Caki2 (cell line): ENCODE measurements around the gene KREMEN1. TPM values are rescaled to one million over a fixed set of nuclear protein-coding genes. Genes with fewer than 3 reads are reported as not detected.

ENCODE experiments used
- DNase-seq: peaks from one replicate; pipeline ENCODE4 v3.0.0-alpha.2; 2015; ENCODE audit warnings: low read depth
- in situ Hi-C: cut with HindIII; loops from 2 replicates; pipeline ENCODE4 v1.10.0; 2016; ENCODE audit warnings: low sequenced_read_pairs, low pct_unique_long_range_greater_than_20kb, mixed read lengths
- total RNA-seq: library from RNA; depleted of rRNA; stranded (reverse); fragments of >200 nt; shearing (Covaris generic); gene quantifications from 2 replicates; pipeline ENCODE4 v1.2.3, GENCODE V29; 2014; ENCODE audit warnings: low replicate concordance

The KREMEN1 gene
- total RNA-seq, 1 experiment from 2014 or later = 8.4 TPM

DNA sequence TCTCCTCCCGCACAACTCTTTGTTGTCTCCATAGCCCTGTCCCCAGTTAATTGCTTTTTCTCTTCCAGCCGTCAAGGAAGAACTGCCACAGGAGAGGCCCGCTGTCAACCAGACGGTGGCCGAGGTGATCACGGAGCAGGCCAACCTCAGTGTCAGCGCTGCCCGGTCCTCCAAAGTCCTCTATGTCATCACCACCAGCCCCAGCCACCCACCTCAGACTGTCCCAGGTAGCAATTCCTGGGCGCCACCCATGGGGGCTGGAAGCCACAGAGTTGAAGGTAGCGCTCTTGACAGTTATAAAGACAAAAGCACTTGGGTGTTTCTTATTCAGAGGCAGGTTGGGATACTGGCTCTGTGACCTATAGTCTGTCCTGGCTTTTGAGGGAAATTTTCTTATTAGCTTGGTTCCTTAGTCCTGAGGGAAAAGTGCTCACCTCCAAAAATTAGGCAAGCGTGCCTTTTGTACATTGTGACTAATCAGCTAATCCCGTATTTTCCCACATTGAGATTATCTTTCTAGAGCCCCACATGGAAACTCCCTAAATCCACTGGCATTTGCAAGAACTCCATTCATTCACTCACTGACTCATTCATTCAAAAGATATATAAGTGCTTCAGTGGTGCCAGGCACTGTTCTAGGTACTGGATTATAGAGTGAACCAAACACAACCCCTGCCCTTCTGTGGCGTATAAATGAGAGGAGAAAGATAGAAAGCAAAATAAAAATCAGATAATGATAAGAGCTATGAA is 65.9 kb downstream of the KREMEN1 start:
- DNase-seq = no peak
- in situ Hi-C loops = no loop called here

DNA sequence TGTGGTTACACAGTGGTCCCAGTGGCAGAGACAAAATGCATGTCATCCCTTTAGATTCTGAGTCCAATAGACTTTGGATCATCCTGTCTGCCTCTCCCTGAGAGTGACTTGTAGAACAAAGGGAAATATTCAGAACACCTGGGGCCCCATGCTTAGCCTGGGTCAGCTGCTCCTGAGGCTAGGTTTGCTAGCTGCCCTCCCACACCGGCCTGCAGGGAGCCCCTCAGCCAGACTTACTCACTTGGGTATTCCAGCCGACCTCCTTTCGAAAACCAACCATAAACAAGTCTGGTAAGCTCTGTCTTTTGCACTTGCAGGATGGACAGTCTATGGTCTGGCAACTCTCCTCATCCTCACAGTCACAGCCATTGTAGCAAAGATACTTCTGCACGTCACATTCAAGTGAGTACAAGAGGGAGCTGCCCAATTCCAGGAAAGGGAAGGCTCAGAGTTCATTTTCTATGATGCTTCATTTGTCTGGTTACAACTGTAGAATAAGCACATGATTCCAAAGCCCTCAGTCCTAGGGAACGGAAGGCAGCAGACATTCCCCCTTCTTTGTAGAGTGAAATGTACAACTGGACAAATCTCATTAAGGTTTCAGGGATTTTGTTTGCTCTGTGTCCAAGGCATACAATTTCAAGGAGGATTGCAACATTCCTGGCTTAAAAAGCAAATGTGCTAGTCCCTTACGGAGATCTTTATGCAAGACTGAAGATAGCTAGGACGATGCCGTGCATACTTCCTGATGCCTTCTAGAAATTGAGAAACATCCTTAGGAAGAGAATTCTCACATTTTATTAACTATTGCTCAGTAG is 67.3 kb downstream of the KREMEN1 start:
- no peak for DNase-seq
- in situ Hi-C loops = no loop called here

DNA sequence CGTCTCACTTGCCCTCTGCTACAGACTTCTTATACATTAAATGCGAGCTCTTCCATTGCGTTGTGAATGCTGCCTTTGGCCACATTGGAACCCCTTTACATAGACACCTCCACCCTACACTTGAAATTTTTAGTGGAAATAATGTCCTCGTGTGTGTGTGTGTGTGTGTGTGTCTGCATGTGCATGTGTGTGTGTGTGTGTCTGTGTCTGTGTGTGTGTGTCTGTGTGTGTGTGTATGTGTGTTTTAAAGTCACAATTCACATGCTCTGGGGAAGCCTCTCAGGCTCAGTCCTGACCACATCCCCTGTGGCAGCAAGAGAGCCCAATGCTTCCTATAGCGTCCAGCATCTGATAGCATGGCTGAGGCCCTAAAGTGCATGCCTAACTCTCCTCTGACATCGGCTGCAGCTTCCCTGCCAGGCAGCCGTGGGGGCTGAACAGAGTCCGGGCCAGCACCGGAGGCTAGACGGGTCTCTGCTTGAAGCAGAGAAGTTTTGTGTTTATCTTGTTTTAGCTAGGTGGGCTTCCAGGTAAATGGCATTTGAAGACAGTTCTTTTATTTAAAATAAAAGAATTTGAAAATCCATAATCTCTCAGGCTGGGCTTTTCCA is 68.3 kb downstream of the KREMEN1 start:
- in situ Hi-C loops = no loop called here

GRCh38 chr22:29142116-29142515 is 69.3 kb downstream of the KREMEN1 start:
- in situ Hi-C loops = no loop called here
- DNase-seq = no peak

More for the DNA sequence above, 68.3 kb downstream of the KREMEN1 start:
- no peak for DNase-seq

GRCh38 chr22:29143941-29144785 is 71.3 kb downstream of the KREMEN1 start:
- in situ Hi-C loops = no loop called here
- no peak for DNase-seq

- in situ Hi-C loops = no loop called here
- no peak for DNase-seq
These were observed 71.9 kb downstream of the KREMEN1 start for GRCh38 chr22:29144786-29145160.

GRCh38 chr22:29145321-29146072 is 72.7 kb downstream of the KREMEN1 start:
- DNase-seq = no peak
- in situ Hi-C loops = no loop called here

- DNase-seq = no peak
- in situ Hi-C loops = no loop called here
These were observed 73.3 kb downstream of the KREMEN1 start for GRCh38 chr22:29146091-29146560.

DNA sequence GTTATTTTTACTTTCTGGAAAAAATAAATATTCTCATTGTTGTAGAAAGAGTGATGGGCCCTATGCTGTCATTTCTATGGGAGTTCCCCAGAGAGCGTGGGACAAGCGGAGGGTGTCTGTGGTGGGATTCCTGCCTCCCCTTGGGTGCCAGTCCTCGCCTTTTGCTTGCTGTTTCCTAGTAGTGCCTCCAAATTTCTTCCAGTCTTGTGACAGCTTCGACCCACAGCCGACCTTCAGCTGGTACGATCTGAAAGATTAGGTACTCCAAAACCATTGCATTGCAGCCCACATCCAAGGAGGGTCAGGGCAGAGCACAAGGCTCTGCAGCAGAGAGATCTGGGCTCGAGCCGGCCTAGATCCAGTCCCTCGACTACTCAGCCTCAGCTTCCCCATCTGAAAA is 73.9 kb downstream of the KREMEN1 start:
- in situ Hi-C loops = no loop called here
- DNase-seq = no peak

- no peak for DNase-seq
- in situ Hi-C loops = no loop called here
These were observed 74.6 kb downstream of the KREMEN1 start for GRCh38 chr22:29147331-29147899.

- in situ Hi-C loops = no loop called here
- DNase-seq = no peak
These were observed 75.2 kb downstream of the KREMEN1 start for GRCh38 chr22:29148036-29148435.

DNA sequence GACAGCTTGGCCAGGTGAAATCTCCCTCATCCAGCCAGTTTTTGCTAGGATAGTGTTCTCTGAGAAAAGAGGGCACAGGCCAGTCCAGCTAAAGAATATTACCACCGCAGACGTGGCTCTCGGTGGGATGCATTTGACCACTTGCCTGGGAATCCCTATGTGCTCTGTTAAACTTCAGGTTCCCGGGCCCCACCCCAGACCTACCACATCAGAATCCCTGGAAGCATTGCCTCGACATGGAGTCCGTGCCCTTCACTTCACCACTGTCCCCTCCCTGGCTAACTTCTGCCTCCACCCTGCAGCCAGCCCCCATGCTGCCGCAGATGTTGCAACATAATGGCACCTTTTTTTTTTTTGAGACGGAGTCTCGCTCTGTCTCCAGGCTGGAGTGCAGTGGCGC is 76.0 kb downstream of the KREMEN1 start:
- in situ Hi-C loops = no loop called here
- no peak for DNase-seq

DNA sequence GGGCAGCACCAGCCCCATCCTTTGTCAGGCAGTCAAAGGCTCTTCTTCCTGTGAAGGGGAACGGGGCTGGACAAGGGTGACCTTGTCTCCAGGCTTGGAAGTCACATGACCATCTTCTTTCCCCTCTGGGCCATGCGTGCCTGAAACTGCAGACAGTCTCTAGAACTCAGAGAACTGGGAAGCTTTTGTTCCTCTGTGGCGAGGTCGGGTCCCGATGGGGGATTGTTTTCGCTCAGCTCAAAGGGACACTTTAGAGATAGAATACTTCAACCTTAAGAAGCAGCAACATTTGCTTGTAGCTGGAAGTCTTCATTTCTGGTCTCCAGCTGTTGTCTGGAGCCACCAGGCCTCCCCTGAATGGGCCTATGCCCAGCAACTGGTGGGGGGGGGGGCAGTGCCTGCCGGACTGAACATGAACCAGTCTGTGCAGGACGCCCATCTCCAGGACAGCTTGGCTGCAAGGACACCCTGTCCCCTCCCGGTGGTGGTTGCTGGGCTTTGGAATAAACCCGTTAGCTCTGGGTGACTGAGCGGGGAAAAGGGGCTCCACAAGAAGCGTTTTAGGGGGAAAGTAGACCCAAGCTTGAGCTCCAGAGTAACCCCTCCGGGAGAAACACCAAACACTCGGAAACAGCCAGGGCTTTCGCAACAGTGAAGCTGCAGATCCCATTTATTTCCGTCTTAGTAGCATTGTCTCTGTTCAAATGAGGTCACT is 77.2 kb downstream of the KREMEN1 start:
- in situ Hi-C loops = no loop called here

GRCh38 chr22:29150701-29151100 is 77.9 kb downstream of the KREMEN1 start:
- in situ Hi-C loops = no loop called here

More for the DNA sequence above, 77.2 kb downstream of the KREMEN1 start:
- DNase-seq = no peak

DNA sequence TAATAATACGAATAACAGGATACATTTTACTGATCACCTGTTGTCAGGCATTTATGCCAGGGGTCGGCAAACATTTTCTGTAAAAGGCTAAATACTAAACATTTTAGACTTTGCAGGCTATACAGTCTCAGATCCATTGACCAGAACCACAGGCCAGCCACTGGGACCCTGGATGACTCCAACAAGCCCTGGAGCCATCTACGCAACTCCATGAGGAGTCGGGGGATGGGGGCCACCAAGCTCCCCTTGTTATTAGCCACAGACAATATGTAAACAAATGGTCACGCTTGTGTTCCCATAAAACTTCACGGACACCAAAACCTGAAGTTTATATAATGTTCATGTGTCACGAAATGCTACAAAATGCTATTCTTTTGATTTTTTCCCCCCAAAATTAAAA is 78.5 kb downstream of the KREMEN1 start:
- in situ Hi-C loops = no loop called here
- no peak for DNase-seq

More at GRCh38 chr22:29150701-29151100, 77.9 kb downstream of the KREMEN1 start:
- no peak for DNase-seq

DNA sequence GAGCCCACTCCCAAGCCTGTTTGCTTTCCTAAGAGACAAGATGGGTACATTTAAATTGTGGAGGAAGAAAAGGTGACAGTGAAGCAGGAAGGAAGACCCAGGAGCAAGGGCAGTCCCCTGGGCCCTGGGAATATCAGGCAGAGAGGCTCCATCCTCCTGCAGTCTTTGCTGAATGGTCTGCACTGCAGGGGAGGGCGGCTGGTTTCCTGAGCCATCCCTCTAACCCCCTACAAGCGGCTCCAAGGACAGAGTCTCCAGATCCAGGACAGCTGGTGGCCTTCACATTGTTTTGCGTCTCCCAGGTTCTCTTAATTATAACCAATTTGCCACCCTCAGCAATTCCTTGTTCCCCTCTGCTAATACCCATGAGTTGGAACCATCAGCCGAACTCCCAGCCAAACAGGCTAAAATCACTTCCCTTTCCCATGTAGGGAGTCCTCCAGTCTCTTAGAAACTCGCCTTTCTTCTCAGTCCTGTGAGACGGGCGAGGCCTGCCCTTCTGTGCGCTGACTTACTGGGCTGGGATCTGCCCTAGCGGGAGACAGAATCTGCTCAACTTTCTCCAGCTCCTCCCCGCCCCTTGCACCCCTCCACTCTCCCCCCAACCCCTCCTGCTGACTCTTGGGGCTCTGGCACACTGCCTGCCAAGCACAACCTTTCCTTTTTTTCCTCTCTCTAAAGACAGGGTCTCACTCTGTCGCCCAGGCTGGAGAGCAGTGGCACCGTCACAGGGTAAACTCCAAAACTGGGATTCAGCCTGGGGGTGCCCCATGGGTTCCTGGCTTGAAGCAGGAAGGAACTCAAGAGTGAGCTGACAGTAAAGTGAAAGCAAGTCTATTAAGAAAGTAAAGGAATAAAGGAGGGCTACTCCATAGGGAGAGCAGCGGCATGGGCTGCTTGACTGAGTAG is 79.5 kb downstream of the KREMEN1 start:
- in situ Hi-C loops = no loop called here
- no peak for DNase-seq
